IMR-90 (cell line): Measurements from ENCODE around the gene PAK6. TPM values are rescaled to one million over a fixed set of nuclear protein-coding genes. Genes with fewer than 3 reads are reported as not detected.

Source experiments
- ATAC-seq: fragments of 200-7000 bp; cut with Tn5 transposase; 2 replicates; pipeline ENCODE4 v1.9.1; 2020; ENCODE audit warnings: low read depth, mild to moderate bottlenecking, moderate library complexity
- BruUV-seq: library from RNA; stranded (reverse); fragments of 400-500 nt; replicated peaks from 2 replicates; lab custom pipeline; 2021; lab: Mats Ljungman, UMichigan
- CTCF ChIA-PET: fragments of 300-600 bp; formaldehyde crosslinking; extraction: SDS; loops from one replicate; lab custom pipeline; 2021; ENCODE audit warnings: antibody characterized with exemption; lab: Yijun Ruan, JAX
- POLR2A ChIA-PET: fragments of 300-600 bp; sonication (Branson Sonifier 250); formaldehyde crosslinking; loops from one replicate; lab custom pipeline; 2022; ENCODE audit warnings: antibody characterized with exemption; ENCODE audit not compliant: unreplicated experiment; lab: Charles Lee
- DNase-seq: peaks from one replicate; pipeline ENCODE4 v3.0.0; 2013
- H2AFZ ChIP-seq: replicated peaks from 2 replicates; pipeline ENCODE3; 2013; ENCODE audit warnings: low read length, mild to moderate bottlenecking; ENCODE audit not compliant: poor library complexity
- H2AK5ac ChIP-seq: 2 replicates; pipeline ENCODE4 v1.6.1; 2013; ENCODE audit warnings: low read depth, low read length, inconsistent platforms
- H2AK9ac ChIP-seq: replicated peaks from 2 replicates; pipeline ENCODE3; 2013; ENCODE audit warnings: mild to moderate bottlenecking, low read depth, low read length, moderate library complexity; ENCODE audit not compliant: poor library complexity
- H2BK120ac ChIP-seq: 2 replicates; pipeline ENCODE4 v1.6.1; 2013; ENCODE audit warnings: low read depth, low read length, inconsistent platforms
- H2BK15ac ChIP-seq: 3 replicates; pipeline ENCODE4 v1.6.1; 2013; ENCODE audit warnings: low read depth, low read length, inconsistent platforms
- H2BK20ac ChIP-seq: 2 replicates; pipeline ENCODE4 v1.6.1; 2013; ENCODE audit warnings: low read depth, mild to moderate bottlenecking, inconsistent platforms, low read length, moderate library complexity
- H2BK5ac ChIP-seq: 2 replicates; pipeline ENCODE4 v1.6.1; 2013; ENCODE audit warnings: mild to moderate bottlenecking, low read depth, low read length, inconsistent platforms; ENCODE audit not compliant: poor library complexity, severe bottlenecking
- H3K14ac ChIP-seq: replicated peaks from 2 replicates; pipeline ENCODE4 v1.6.1; 2013; ENCODE audit warnings: low read depth, low read length, inconsistent platforms
- H3K18ac ChIP-seq: 2 replicates; pipeline ENCODE4 v1.6.1; 2013; ENCODE audit warnings: low read depth, low read length, control low read depth
- H3K23ac ChIP-seq: 2 replicates; pipeline ENCODE4 v1.6.1; 2013; ENCODE audit warnings: low read depth, low read length, inconsistent platforms
- H3K27ac ChIP-seq: 2 replicates; pipeline ENCODE4 v1.5.1; 2013; ENCODE audit warnings: mild to moderate bottlenecking, control low read depth, low read length; ENCODE audit not compliant: insufficient read depth
- H3K27me3 ChIP-seq: 2 replicates; pipeline ENCODE4 v1.6.1; 2013; ENCODE audit warnings: low read length; ENCODE audit not compliant: control insufficient read depth, insufficient read depth
- H3K36me3 ChIP-seq: 2 replicates; pipeline ENCODE4 v1.6.1; 2013; ENCODE audit warnings: low read length, mixed read lengths; ENCODE audit not compliant: control insufficient read depth, insufficient read depth
- H3K4ac ChIP-seq: 2 replicates; pipeline ENCODE4 v1.6.1; 2013; ENCODE audit warnings: low read depth, low read length, inconsistent platforms
- H3K4me1 ChIP-seq: 2 replicates; pipeline ENCODE4 v1.6.1; 2013; ENCODE audit warnings: low read length, mixed read lengths; ENCODE audit not compliant: control insufficient read depth, insufficient read depth
- H3K4me2 ChIP-seq: 2 replicates; pipeline ENCODE4 v1.6.1; 2013; ENCODE audit warnings: low read depth, mild to moderate bottlenecking, control low read depth, low read length, moderate library complexity
- H3K4me3 ChIP-seq: 2 replicates; pipeline ENCODE4 v1.5.1; 2013; ENCODE audit warnings: low read depth, mild to moderate bottlenecking, control low read depth, low read length, moderate library complexity; ENCODE audit not compliant: insufficient read depth
- H3K56ac ChIP-seq: 2 replicates; pipeline ENCODE4 v1.6.1; 2013; ENCODE audit warnings: low read length, inconsistent platforms; ENCODE audit not compliant: insufficient read depth; ENCODE audit errors: extremely low read depth
- H3K79me1 ChIP-seq, 2 experiments: 2 replicates each; pipeline ENCODE4 v1.6.1; 2013; ENCODE audit warnings: low read length in 2 of 2, inconsistent platforms in 1 of 2, low read depth in 1 of 2
- H3K9ac ChIP-seq: 2 replicates; pipeline ENCODE4 v1.6.1; 2013; ENCODE audit warnings: low read depth, low read length, control low read depth
- H3K9me1 ChIP-seq: 2 replicates; pipeline ENCODE4 v1.6.1; 2013; ENCODE audit warnings: low read length, inconsistent platforms; ENCODE audit not compliant: insufficient read depth
- H3K9me3 ChIP-seq: 2 replicates; pipeline ENCODE4 v1.6.1; 2013; ENCODE audit warnings: low read length; ENCODE audit not compliant: control insufficient read depth, insufficient read depth
- H4K20me1 ChIP-seq: 2 replicates; pipeline ENCODE4 v1.6.1; 2013; ENCODE audit warnings: low read length, inconsistent platforms; ENCODE audit not compliant: insufficient read depth
- H4K5ac ChIP-seq: 2 replicates; pipeline ENCODE4 v1.6.1; 2013; ENCODE audit warnings: mild to moderate bottlenecking, low read depth, low read length, control low read depth
- H4K8ac ChIP-seq, 2 experiments: 2 replicates each; pipeline ENCODE4 v1.6.1; 2013; ENCODE audit warnings: low read depth in 2 of 2, low read length in 2 of 2, control low read depth in 1 of 2, inconsistent platforms in 1 of 2
- H4K91ac ChIP-seq: 2 replicates; pipeline ENCODE4 v1.6.1; 2013; ENCODE audit warnings: low read depth, low read length, inconsistent platforms; ENCODE audit not compliant: insufficient read depth
- ELK1 ChIP-seq: fragments of 150-350 bp; IDR thresholded peaks from 2 replicates; pipeline ENCODE4 v1.6.1; 2016; ENCODE audit warnings: low read depth, mild to moderate bottlenecking, low read length, moderate library complexity, borderline replicate concordance
- MAFK ChIP-seq: IDR thresholded peaks from 2 replicates; pipeline ENCODE4 v1.6.1; 2012; ENCODE audit warnings: low read depth, low read length, improper control_type of control experiment
- MAZ ChIP-seq: IDR thresholded peaks from 2 replicates; pipeline ENCODE4 v1.6.1; 2012; ENCODE audit warnings: low read depth, mild to moderate bottlenecking, low read length, improper control_type of control experiment, moderate library complexity, borderline replicate concordance
- NFE2L2 ChIP-seq: fragments of 150-350 bp; IDR thresholded peaks from 2 replicates; pipeline ENCODE4 v1.6.1; 2016; ENCODE audit warnings: low read depth, mild to moderate bottlenecking, low read length
- RAD21 ChIP-seq: IDR thresholded peaks from 2 replicates; pipeline ENCODE4 v1.6.1; 2012; ENCODE audit warnings: low read length, improper control_type of control experiment
- WGBS, 2 experiments: methylation state at CpG; one replicate each; pipeline versions ENCODE4 v1.1.5 to v1.1.7; 2013; ENCODE audit warnings: missing lambda C conversion rate in 2 of 2; ENCODE audit not compliant: insufficient read length in 1 of 2; ENCODE audit errors: extremely low coverage in 2 of 2; 5-methylcytosine and 5-hydroxymethylcytosine counted together
- dilution Hi-C: fragments of 300-500 bp; cut with HindIII; formaldehyde crosslinking; loops from one replicate; pipeline ENCODE4 v1.14.3; 2018; ENCODE audit warnings: low sequenced_read_pairs; ENCODE audit not compliant: unreplicated experiment
- in situ Hi-C: fragments of 300-500 bp; cut with MboI; formaldehyde crosslinking; loops from 3 replicates; pipeline ENCODE4 v1.14.3; 2019; ENCODE audit warnings: low sequenced_read_pairs, inconsistent platforms, mixed read lengths
- intact Hi-C: fragments of 100-400 bp; cut with micrococcal nuclease; formaldehyde crosslinking; loops from 2 replicates; pipeline ENCODE4 v1.10.0; 2022
- polyA plus RNA-seq, 3 experiments: library from polyadenylated mRNA; depleted of rRNA; stranded (reverse); fragments of >200 nt; gene quantifications; 2 replicates each; pipeline ENCODE4 v1.2.3, GENCODE V29; 2012; ENCODE audit warnings: low replicate concordance in 1 of 3
- total RNA-seq: library from RNA; depleted of rRNA; stranded (reverse); fragments of >200 nt; gene quantifications from 2 replicates; pipeline ENCODE4 v1.2.3, GENCODE V29; 2012

The PAK6 gene
- total and polyA plus RNA-seq, 2 of the 4 experiments (the other 2 are of a cell fraction) = 0.21 TPM; not detected in 1

GRCh38 chr15:40322531-40323238, 83.8 kb downstream of the PAK6 start:
- H3K23ac ChIP-seq = 0 out of 2 replicates have a peak overlapping the region, but pooled peaks have one; percentile 41
- no peak overlapping the region for H3K9ac ChIP-seq
- CTCF ChIA-PET = interaction anchor here (0.7 to 3.6 kb wide), 8 partner anchors 8 to 43 kb away, joined by 3 to 18 read pairs (median 4); no protein-coding TSS in a partner anchor
- BruUV-seq = no TSS peak
- 0 out of 2 replicates have a peak overlapping the region, but pooled peaks have one; percentile 58 for H2AK5ac ChIP-seq
- no peak overlapping the region for H2BK120ac ChIP-seq
- H3K27me3 ChIP-seq = peaks cover 4% of the 10 kb centered on the region
- peaks cover 20% of the 10 kb centered on the region for H3K4me1 ChIP-seq
- intact Hi-C loops = loop anchor here (1.0 to 5.0 kb wide), 2 partner anchors 85 to 100 kb away; partner anchors contain the start of gene IVD
- no peak overlapping the region for H4K5ac ChIP-seq
- H3K4ac ChIP-seq = peak overlapping the region; percentile 43; the same call in 1 of the 2 replicates
- in situ Hi-C loops = loop anchor here (5.0 kb wide), 1 partner anchor 100 kb away; no protein-coding TSS in a partner anchor
- TF ChIP-seq NFE2L2 (no peak), ELK1 (no peak), MAZ (no peak), RAD21 (no peak), MAFK (no peak)
- WGBS, 2 experiments = 10% methylated on average over 4 of the region's 26 CpGs; no CpG with 5 or more reads in 1 of the 2 experiments
- POLR2A ChIA-PET = interaction anchor here (0.6 to 0.7 kb wide), 2 partner anchors 15 to 83 kb away, joined by 3 read pairs; no protein-coding TSS in a partner anchor
- H3K56ac ChIP-seq = no peak overlapping the region
- 0 out of 2 replicates have a peak, but pooled peaks cover 12% of the 10 kb centered on the region for H4K20me1 ChIP-seq
- no peak overlapping the region for H3K27ac ChIP-seq
- DNase-seq = no peak
- H3K18ac ChIP-seq = no peak overlapping the region
- ATAC-seq = no peak
- H2AFZ ChIP-seq = peak overlapping the region; percentile 73
- peak overlapping the region; percentile 58 for H3K4me2 ChIP-seq
- dilution Hi-C loops = no loop called here
- H2BK20ac ChIP-seq = no peak overlapping the region
- H4K8ac ChIP-seq = peak overlapping the region in 1 of 2 experiments; percentile 74; a peak in 1 of 4 replicates
- H3K9me3 ChIP-seq = no peaks in the 10 kb centered on the region
- no peak overlapping the region for H4K91ac ChIP-seq
- 0 out of 3 replicates have a peak overlapping the region, but pooled peaks have one; percentile 71 for H2BK15ac ChIP-seq
- H2AK9ac ChIP-seq = peak overlapping the region; percentile 5
- peak overlapping the region; percentile 61; the same call in 1 of the 2 replicates for H3K14ac ChIP-seq
- peaks cover 26 to 31% of the 10 kb centered on the region in 2 experiments for H3K79me1 ChIP-seq
- peak overlapping the region; percentile 1 for H2BK5ac ChIP-seq
- H3K4me3 ChIP-seq = peak overlapping the region; percentile 89
- no peaks in the 10 kb centered on the region for H3K36me3 ChIP-seq
- peaks cover 6% of the 10 kb centered on the region for H3K9me1 ChIP-seq
